ENCODE data around the gene ITGA6.

GRCh38 chr2:172489681-172490080 is 62.3 kb downstream of the ITGA6 start:
- TF ChIP-seq CTCF (IDR thresholded peaks at IDR 0.05) = no peak
- TF ChIP-seq POLR2A (IDR thresholded peaks at IDR 0.05) = no peak

Measured in body of pancreas (tissue), 4 donors.